ENCODE measurements around the gene RHBDL1.

The RHBDL1 gene

GRCh38 chr16:673399-673991, 2.0 kb upstream of the RHBDL1 start:
- peaks cover 55% of the 10 kb centered on the region for H3K36me3 ChIP-seq (ENCODE audit: control insufficient read depth, insufficient read depth, low read length)

DNA sequence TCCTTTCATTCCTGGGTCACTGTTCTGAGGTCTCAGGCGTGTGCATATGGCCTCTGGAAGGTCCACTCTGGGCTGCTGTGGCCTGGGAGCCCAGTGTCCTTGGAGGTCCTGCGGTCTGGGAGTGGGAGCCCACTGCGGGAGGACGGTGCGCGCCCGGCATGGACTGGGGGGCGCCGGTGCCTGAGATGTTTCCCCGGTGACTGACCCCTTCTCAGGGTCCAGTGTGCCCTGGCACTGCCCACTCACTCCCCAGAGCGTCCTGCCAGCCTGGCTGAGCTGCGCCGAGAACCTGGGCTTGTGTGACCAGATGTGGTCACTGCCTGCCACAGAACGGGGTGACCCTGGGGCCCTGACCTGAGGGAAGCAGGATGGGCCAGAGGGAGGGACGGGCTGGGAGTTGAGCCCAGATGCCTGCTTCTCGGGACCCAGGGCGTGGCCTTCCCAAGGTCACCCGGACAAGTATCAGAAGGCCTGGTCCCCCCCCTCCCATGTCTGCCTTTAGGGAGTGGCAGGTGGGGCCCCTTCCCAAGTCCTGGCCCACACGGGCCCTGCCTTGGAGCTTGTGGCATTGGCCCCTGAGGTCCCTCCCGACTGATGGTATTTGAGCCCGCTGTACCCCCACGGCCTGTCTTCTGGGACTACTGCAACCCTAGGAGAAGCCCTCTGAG, 1.1 kb upstream of the RHBDL1 start:
- Histone ChIP-seq H3K9me3 (ENCODE audit: control insufficient read depth, insufficient read depth, low read length) (no peaks in the 10 kb centered on the region), H3K4me3 (ENCODE audit: low read depth, low read length) (peak overlapping the region; percentile 65), H3K36me3 (ENCODE audit: control insufficient read depth, insufficient read depth, low read length) (peaks cover 49% of the 10 kb centered on the region), H3K27me3 (ENCODE audit: control insufficient read depth, insufficient read depth, low read length) (no peaks in the 10 kb centered on the region), H3K4me1 (ENCODE audit: control insufficient read depth, insufficient read depth, low read length) (no peaks in the 10 kb centered on the region), H3K9ac (ENCODE audit: low read depth, low read length) (no peak overlapping the region)

More at GRCh38 chr16:673399-673991, 2.0 kb upstream of the RHBDL1 start:
- Histone ChIP-seq H3K4me1 (ENCODE audit: control insufficient read depth, insufficient read depth, low read length) (no peaks in the 10 kb centered on the region), H3K9ac (ENCODE audit: low read depth, low read length) (no peak overlapping the region), H3K4me3 (ENCODE audit: low read depth, low read length) (no peak overlapping the region), H3K9me3 (ENCODE audit: control insufficient read depth, insufficient read depth, low read length) (no peaks in the 10 kb centered on the region), H3K27me3 (ENCODE audit: control insufficient read depth, insufficient read depth, low read length) (no peaks in the 10 kb centered on the region)

- Histone ChIP-seq H3K27me3 (ENCODE audit: control insufficient read depth, insufficient read depth, low read length) (no peaks in the 10 kb centered on the region), H3K9ac (ENCODE audit: low read depth, low read length) (no peak overlapping the region), H3K4me3 (ENCODE audit: low read depth, low read length) (peak overlapping the region; percentile 65), H3K4me1 (ENCODE audit: control insufficient read depth, insufficient read depth, low read length) (no peaks in the 10 kb centered on the region), H3K9me3 (ENCODE audit: control insufficient read depth, insufficient read depth, low read length) (no peaks in the 10 kb centered on the region), H3K36me3 (ENCODE audit: control insufficient read depth, insufficient read depth, low read length) (peaks cover 33% of the 10 kb centered on the region)
These were observed 553 bp downstream of the RHBDL1 start for GRCh38 chr16:675884-676564.

DNA sequence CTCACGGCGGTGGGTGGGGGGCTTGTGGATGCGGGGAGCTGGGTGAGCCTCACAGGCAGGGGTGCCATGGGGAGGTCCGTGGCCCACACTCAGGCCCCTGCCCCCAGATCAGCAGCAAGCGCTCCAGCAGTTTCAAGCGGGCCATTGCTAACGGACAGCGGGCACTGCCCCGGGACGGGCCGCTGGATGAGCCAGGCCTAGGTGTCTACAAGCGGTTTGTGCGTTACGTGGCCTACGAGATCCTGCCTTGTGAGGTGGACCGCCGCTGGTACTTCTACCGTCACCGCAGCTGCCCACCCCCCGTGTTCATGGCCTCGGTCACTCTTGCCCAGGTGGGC, 1.1 kb downstream of the RHBDL1 start:
- H3K9ac ChIP-seq (ENCODE audit: low read depth, low read length) = no peak overlapping the region
- H3K27me3 ChIP-seq (ENCODE audit: control insufficient read depth, insufficient read depth, low read length) = no peaks in the 10 kb centered on the region
- H3K36me3 ChIP-seq (ENCODE audit: control insufficient read depth, insufficient read depth, low read length) = peaks cover 30% of the 10 kb centered on the region
- peak overlapping the region; percentile 24 for H3K4me3 ChIP-seq (ENCODE audit: low read depth, low read length)
- no peaks in the 10 kb centered on the region for H3K9me3 ChIP-seq (ENCODE audit: control insufficient read depth, insufficient read depth, low read length)
- H3K4me1 ChIP-seq (ENCODE audit: control insufficient read depth, insufficient read depth, low read length) = no peaks in the 10 kb centered on the region

DNA sequence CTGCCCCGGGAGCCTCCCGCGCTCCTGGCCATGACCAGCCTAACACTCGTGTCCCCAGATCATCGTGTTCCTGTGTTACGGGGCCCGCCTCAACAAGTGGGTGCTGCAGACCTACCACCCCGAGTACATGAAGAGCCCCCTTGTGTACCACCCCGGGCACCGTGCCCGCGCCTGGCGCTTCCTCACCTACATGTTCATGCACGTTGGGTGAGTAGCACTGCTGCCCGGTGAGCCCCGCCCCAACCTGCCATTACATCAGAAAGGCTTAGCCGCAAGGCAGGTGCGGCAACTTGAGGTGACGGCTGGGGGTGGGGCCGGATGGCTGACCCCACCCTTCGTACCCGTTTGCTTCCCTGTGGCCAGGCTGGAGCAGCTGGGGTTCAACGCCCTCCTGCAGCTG, 1.4 kb downstream of the RHBDL1 start:
- H3K9ac ChIP-seq (ENCODE audit: low read depth, low read length) = no peak overlapping the region

DNA sequence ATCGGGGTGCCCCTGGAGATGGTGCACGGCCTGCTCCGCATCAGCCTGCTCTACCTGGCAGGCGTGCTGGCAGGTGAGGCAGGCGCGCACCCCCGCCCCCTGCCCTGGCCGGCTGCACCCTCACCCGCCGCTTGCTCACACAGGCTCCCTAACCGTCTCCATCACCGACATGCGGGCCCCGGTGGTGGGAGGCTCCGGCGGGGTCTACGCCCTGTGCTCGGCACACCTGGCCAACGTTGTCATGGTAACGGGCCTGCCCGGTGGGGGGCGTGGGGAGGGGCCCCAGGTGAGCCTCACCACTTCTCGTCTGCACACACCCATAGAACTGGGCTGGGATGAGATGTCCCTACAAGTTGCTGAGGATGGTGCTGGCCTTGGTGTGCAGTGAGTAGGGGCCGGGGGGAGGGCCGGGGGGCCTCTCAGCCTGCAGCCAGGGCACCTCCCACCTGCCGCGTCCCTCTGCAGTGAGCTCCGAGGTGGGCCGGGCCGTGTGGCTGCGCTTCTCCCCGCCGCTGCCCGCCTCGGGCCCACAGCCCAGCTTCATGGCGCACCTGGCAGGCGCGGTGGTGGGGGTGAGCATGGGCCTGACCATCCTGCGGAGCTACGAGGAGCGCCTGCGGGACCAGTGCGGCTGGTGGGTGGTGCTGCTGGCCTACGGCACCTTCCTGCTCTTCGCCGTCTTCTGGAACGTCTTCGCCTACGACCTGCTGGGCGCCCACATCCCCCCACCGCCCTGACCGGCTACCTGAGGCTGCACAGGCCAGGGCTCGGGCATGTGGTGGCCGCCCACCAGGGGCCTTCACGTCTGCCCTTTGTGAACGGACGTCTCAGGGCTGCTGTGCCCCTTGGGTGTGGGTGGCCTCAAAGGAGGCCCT, 2.1 kb downstream of the RHBDL1 start:
- Histone ChIP-seq H3K36me3 (ENCODE audit: control insufficient read depth, insufficient read depth, low read length) (peaks cover 31% of the 10 kb centered on the region), H3K4me3 (ENCODE audit: low read depth, low read length) (peak overlapping the region; percentile 24), H3K27me3 (ENCODE audit: control insufficient read depth, insufficient read depth, low read length) (no peaks in the 10 kb centered on the region), H3K4me1 (ENCODE audit: control insufficient read depth, insufficient read depth, low read length) (no peaks in the 10 kb centered on the region), H3K9ac (ENCODE audit: low read depth, low read length) (no peak overlapping the region), H3K9me3 (ENCODE audit: control insufficient read depth, insufficient read depth, low read length) (no peaks in the 10 kb centered on the region)

More for the DNA sequence above, 1.4 kb downstream of the RHBDL1 start:
- no peaks in the 10 kb centered on the region for H3K4me1 ChIP-seq (ENCODE audit: control insufficient read depth, insufficient read depth, low read length)
- H3K9me3 ChIP-seq (ENCODE audit: control insufficient read depth, insufficient read depth, low read length) = no peaks in the 10 kb centered on the region
- no peaks in the 10 kb centered on the region for H3K27me3 ChIP-seq (ENCODE audit: control insufficient read depth, insufficient read depth, low read length)
- H3K36me3 ChIP-seq (ENCODE audit: control insufficient read depth, insufficient read depth, low read length) = peaks cover 31% of the 10 kb centered on the region
- peak overlapping the region; percentile 24 for H3K4me3 ChIP-seq (ENCODE audit: low read depth, low read length)

DNA sequence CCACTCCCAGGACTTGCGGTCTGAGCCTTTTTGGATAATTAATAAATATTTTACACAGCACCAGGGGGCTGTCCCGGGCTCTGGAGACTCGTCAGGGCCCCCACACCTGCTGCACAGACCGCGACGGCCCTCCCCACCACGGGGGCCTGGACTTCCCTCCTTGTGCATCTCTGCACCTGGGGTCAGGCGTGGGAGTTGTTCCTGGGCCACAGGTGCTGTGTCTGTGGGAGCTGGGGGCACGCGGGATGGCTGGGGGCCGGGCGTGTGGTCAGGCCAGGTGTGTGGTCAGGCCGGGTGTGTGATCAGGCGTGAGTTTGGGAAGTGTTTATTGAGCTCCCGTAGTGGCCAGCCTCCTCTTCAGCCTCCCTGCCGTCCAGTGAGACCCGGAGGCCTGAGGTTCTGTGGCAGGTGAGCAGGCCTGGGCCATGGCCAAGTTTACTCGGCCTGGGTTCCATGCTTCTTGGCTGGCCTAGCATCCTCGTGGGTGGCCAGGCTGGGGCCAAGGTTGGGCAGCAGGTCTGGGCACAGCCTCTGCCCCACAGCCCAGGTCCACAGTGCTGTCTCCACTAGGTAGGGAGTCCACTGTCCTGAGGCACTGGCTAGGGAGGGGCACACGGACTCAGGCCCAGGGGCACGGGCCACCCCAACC, 2.9 kb downstream of the RHBDL1 start:
- no peak overlapping the region for H3K9ac ChIP-seq (ENCODE audit: low read depth, low read length)
- H3K27me3 ChIP-seq (ENCODE audit: control insufficient read depth, insufficient read depth, low read length) = no peaks in the 10 kb centered on the region
- H3K36me3 ChIP-seq (ENCODE audit: control insufficient read depth, insufficient read depth, low read length) = peaks cover 31% of the 10 kb centered on the region
- H3K9me3 ChIP-seq (ENCODE audit: control insufficient read depth, insufficient read depth, low read length) = no peaks in the 10 kb centered on the region
- peaks cover 3% of the 10 kb centered on the region for H3K4me1 ChIP-seq (ENCODE audit: control insufficient read depth, insufficient read depth, low read length)
- H3K4me3 ChIP-seq (ENCODE audit: low read depth, low read length) = no peak overlapping the region

DNA sequence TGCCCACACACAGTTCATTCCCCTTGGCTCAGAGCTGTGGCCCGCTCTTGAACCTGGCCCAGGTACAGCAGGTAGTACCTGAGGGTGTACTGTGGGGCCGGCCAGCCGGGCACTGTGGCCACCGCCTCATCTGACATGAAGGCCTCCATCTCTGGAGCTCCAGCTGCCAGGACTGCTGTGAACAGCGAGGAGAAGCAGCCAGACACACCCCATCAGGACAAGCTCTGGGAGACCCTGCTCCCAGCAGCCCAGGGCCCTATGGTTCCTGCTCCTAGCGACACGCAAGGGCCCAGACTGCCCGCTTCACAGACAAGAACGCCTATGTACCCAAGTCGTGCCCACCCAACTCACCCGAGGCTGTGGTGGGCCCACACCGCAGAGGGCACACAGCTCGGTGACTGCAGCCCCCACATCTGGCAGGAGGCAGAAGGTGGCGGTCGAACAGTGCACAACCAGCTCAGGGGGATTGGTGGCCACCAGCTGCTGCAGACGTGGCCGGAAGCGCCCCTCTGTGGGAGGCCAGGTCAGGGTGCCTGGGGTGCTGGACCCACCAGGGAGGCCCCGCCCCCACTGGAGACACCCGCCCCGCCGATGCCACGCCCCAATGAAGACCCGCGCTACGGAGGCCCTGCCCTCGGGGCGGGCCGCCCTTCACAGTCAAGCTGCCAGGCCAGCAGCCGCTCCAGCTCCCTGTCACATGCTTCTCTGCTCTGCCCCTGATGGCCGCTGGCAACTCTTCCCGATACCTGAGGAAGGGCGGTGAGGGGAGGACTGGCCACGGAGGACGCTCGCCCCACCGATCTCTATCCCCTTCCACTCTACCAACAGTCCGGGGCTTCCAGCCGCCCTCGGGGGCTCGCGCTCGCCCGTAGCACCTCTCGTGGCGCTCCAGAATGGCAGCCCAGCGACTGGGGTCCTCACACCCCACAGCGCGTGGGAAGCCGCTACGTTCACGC, 3.7 kb downstream of the RHBDL1 start:
- peaks cover 26% of the 10 kb centered on the region for H3K36me3 ChIP-seq (ENCODE audit: control insufficient read depth, insufficient read depth, low read length)
- peaks cover 3% of the 10 kb centered on the region for H3K4me1 ChIP-seq (ENCODE audit: control insufficient read depth, insufficient read depth, low read length)
- no peak overlapping the region for H3K9ac ChIP-seq (ENCODE audit: low read depth, low read length)
- peak overlapping the region; percentile 73 for H3K4me3 ChIP-seq (ENCODE audit: low read depth, low read length)
- no peaks in the 10 kb centered on the region for H3K27me3 ChIP-seq (ENCODE audit: control insufficient read depth, insufficient read depth, low read length)
- no peaks in the 10 kb centered on the region for H3K9me3 ChIP-seq (ENCODE audit: control insufficient read depth, insufficient read depth, low read length)

- no peaks in the 10 kb centered on the region for H3K27me3 ChIP-seq (ENCODE audit: control insufficient read depth, insufficient read depth, low read length)
- peaks cover 3% of the 10 kb centered on the region for H3K4me1 ChIP-seq (ENCODE audit: control insufficient read depth, insufficient read depth, low read length)
- H3K9me3 ChIP-seq (ENCODE audit: control insufficient read depth, insufficient read depth, low read length) = no peaks in the 10 kb centered on the region
- H3K36me3 ChIP-seq (ENCODE audit: control insufficient read depth, insufficient read depth, low read length) = peaks cover 23% of the 10 kb centered on the region
- H3K9ac ChIP-seq (ENCODE audit: low read depth, low read length) = peak within 1 kb of the TSS; percentile 83
- peak within 1 kb of the TSS; percentile 73 for H3K4me3 ChIP-seq (ENCODE audit: low read depth, low read length)
These were observed 4.5 kb downstream of the RHBDL1 start, which contains the start of gene STUB1 for GRCh38 chr16:679814-680624. TSS of gene STUB1 (plus strand) at chr16:680410. CDS start at chr16:680526, 116 bp downstream.

DNA sequence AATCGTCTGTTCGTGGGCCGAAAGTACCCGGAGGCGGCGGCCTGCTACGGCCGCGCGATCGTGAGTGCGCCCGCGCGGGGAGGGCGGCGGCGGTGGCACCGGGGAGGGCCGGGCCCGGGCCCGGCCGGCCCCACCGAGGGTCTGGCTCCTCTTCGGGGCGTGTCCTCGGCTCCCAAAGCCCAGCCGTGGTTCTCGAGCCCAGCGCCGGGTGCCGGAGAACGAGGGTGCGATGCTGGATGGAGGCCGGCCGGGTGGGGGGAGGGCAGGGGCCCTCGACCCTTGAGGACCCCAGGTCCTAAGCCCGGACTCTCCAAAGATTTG, 5.1 kb downstream of the RHBDL1 start:
- peak overlapping the region; percentile 69 for H3K4me3 ChIP-seq (ENCODE audit: low read depth, low read length)
- no peaks in the 10 kb centered on the region for H3K27me3 ChIP-seq (ENCODE audit: control insufficient read depth, insufficient read depth, low read length)
- H3K9ac ChIP-seq (ENCODE audit: low read depth, low read length) = peak overlapping the region; percentile 83
- peaks cover 29% of the 10 kb centered on the region for H3K36me3 ChIP-seq (ENCODE audit: control insufficient read depth, insufficient read depth, low read length)
- H3K9me3 ChIP-seq (ENCODE audit: control insufficient read depth, insufficient read depth, low read length) = no peaks in the 10 kb centered on the region
- H3K4me1 ChIP-seq (ENCODE audit: control insufficient read depth, insufficient read depth, low read length) = peaks cover 3% of the 10 kb centered on the region
